Measurements from ENCODE around the gene ADIPOR2.
"Not testable (repeated sequence)": the region's sequence is repeated elsewhere in the genome, so short reads cannot be mapped to it uniquely, and the experiment has no call there.

Gene ADIPOR2

GRCh38 chr12:1726753-1727152 is 35.9 kb downstream of the ADIPOR2 start:
- POLR2A ChIA-PET, result no interaction called here
- CTCF ChIA-PET, result no interaction called here
- no peak for TF ChIP-seq CTCF (IDR thresholded peaks at IDR 0.05; ENCODE audit: insufficient read depth, low read length, missing control alignments)
- no peak overlapping the region for H3K4me3 ChIP-seq (ENCODE audit: low read depth, low read length)
- DNase-seq (ENCODE audit: low read depth, low spot score), result no peak

GRCh38 chr12:1728824-1729223 is 38.0 kb downstream of the ADIPOR2 start:
- CTCF ChIA-PET, result no interaction called here
- no peak overlapping the region for H3K4me3 ChIP-seq (ENCODE audit: low read depth, low read length)
- no peak for DNase-seq (ENCODE audit: low read depth, low spot score)
- no peak for TF ChIP-seq CTCF (IDR thresholded peaks at IDR 0.05; ENCODE audit: insufficient read depth, low read length, missing control alignments)
- POLR2A ChIA-PET, result no interaction called here

- ChIA-PET POLR2A (no interaction called here), CTCF (interaction anchor here (0.9 to 1.6 kb wide), 2 partner anchors 61 to 78 kb away, joined by 3 to 5 read pairs; no protein-coding TSS in a partner anchor)
- no peak for TF ChIP-seq CTCF (IDR thresholded peaks at IDR 0.05; ENCODE audit: insufficient read depth, low read length, missing control alignments)
- no peak for DNase-seq (ENCODE audit: low read depth, low spot score)
- H3K4me3 ChIP-seq (ENCODE audit: low read depth, low read length), result no peak overlapping the region
These were observed 40.3 kb downstream of the ADIPOR2 start for GRCh38 chr12:1731019-1731687.

GRCh38 chr12:1731688-1732078 is 40.8 kb downstream of the ADIPOR2 start:
- DNase-seq (ENCODE audit: low read depth, low spot score); H3K4me3 ChIP-seq (ENCODE audit: low read depth, low read length); POLR2A ChIA-PET: not testable (repeated sequence)
- CTCF ChIA-PET, result interaction anchor here (0.7 to 0.9 kb wide), 2 partner anchors 59 to 61 kb away, joined by 3 read pairs; no protein-coding TSS in a partner anchor

GRCh38 chr12:1732914-1733313 is 42.0 kb downstream of the ADIPOR2 start:
- CTCF ChIA-PET, result no interaction called here
- POLR2A ChIA-PET, result no interaction called here

GRCh38 chr12:1733712-1734111 is 42.8 kb downstream of the ADIPOR2 start:
- CTCF ChIA-PET; DNase-seq (ENCODE audit: low read depth, low spot score); H3K4me3 ChIP-seq (ENCODE audit: low read depth, low read length); POLR2A ChIA-PET: not testable (repeated sequence)

More at GRCh38 chr12:1732914-1733313, 42.0 kb downstream of the ADIPOR2 start:
- no peak for TF ChIP-seq CTCF (IDR thresholded peaks at IDR 0.05; ENCODE audit: insufficient read depth, low read length, missing control alignments)
- no peak overlapping the region for H3K4me3 ChIP-seq (ENCODE audit: low read depth, low read length)
- no peak for DNase-seq (ENCODE audit: low read depth, low spot score)

GRCh38 chr12:1737652-1738286 is 46.9 kb downstream of the ADIPOR2 start:
- no peak for TF ChIP-seq CTCF (IDR thresholded peaks at IDR 0.05; ENCODE audit: insufficient read depth, low read length, missing control alignments)
- ChIA-PET CTCF (no interaction called here), POLR2A (no interaction called here)
- DNase-seq (ENCODE audit: low read depth, low spot score), result no peak
- no peak overlapping the region for H3K4me3 ChIP-seq (ENCODE audit: low read depth, low read length)

Data from AG04449 (cell line).